HepG2 (cell line): ENCODE results near the gene PLIN5. TPM values are rescaled to one million over a fixed set of nuclear protein-coding genes. Genes with fewer than 3 reads are reported as not detected.

ENCODE experiments used
- ATAC-seq: fragments of 200-7000 bp; cut with Tn5 transposase; 3 replicates; pipeline ENCODE4 v1.9.1; 2020; ENCODE audit warnings: mild to moderate bottlenecking, moderate library complexity
- BruUV-seq: library from RNA; stranded (reverse); fragments of 400-500 nt; replicated peaks from 2 replicates; lab custom pipeline; 2021; lab: Mats Ljungman, UMichigan
- CTCF ChIA-PET: fragments of 300-600 bp; formaldehyde crosslinking; extraction: SDS; loops from one replicate; lab custom pipeline; 2021; ENCODE audit warnings: low total read pairs, inconsistent platforms, low intra/inter-chr PET ratio; lab: Yijun Ruan, JAX
- POLR2A ChIA-PET: fragments of 350-600 bp; sonication (Branson Sonifier 250); formaldehyde crosslinking; loops from one replicate; lab custom pipeline; 2020; ENCODE audit warnings: antibody characterized with exemption, inconsistent platforms; lab: Yijun Ruan, JAX
- DNase-seq: peaks from one replicate; pipeline ENCODE4 v3.0.0-alpha.2; 2015; ENCODE audit warnings: low spot score
- FAIRE-seq: peaks from 3 replicates; lab custom pipeline; 2011; peaks lifted over from hg19 to GRCh38; lab: Jason Lieb, UNC
- H2AFZ ChIP-seq: one replicate; pipeline ENCODE4 v1.6.1; 2011; ENCODE audit warnings: low read length, inconsistent platforms
- H3K27ac ChIP-seq: fragments of 300-600 bp; 3 replicates; pipeline ENCODE4 v1.8.0; 2011; ENCODE audit warnings: mixed run types, mild to moderate bottlenecking, mixed read lengths, low read length, inconsistent platforms; ENCODE audit not compliant: insufficient read depth; ENCODE audit errors: extremely low read length
- H3K27me3 ChIP-seq, 2 experiments: fragments of 200-600 bp in 1 of 2; 2 replicates in 1 of 2; 3 replicates in 1 of 2; pipeline versions ENCODE4 v1.6.0 to v1.8.0; 2011; ENCODE audit warnings: low read length in 2 of 2, mild to moderate bottlenecking in 2 of 2, moderate library complexity in 2 of 2, inconsistent platforms in 1 of 2; ENCODE audit not compliant: insufficient read depth in 2 of 2, control insufficient read depth in 1 of 2
- H3K36me3 ChIP-seq, 2 experiments: fragments of 200-600 bp in 1 of 2; replicated peaks in 1 of 2; 2 replicates in 1 of 2; 3 replicates in 1 of 2; pipeline versions ENCODE4 v1.5.1 to v1.8.0; 2011; ENCODE audit warnings: low read length in 2 of 2, inconsistent platforms in 1 of 2; ENCODE audit not compliant: insufficient read depth in 2 of 2, control insufficient read depth in 1 of 2
- H3K4me1 ChIP-seq: 2 replicates; pipeline ENCODE4 v1.5.1; 2012; ENCODE audit warnings: low read length, inconsistent platforms; ENCODE audit not compliant: insufficient read depth
- H3K4me2 ChIP-seq: 2 replicates; pipeline ENCODE4 v1.6.0; 2011; ENCODE audit warnings: low read depth, low read length, inconsistent platforms
- H3K4me3 ChIP-seq, 3 experiments: fragments of 200-600 bp in 1 of 3; sonication (generic), shearing (Covaris generic) in 1 of 3; replicated peaks in 1 of 3; 2 replicates each; pipeline ENCODE4 v1.5.1; 2011 to 2016; ENCODE audit warnings: low read length in 3 of 3, inconsistent platforms in 2 of 3, low read depth in 2 of 3, mild to moderate bottlenecking in 2 of 3, control low read depth in 1 of 3, mixed read lengths in 1 of 3; ENCODE audit not compliant: insufficient read depth in 1 of 3
- H3K79me2 ChIP-seq: one replicate; pipeline ENCODE4 v1.6.1; 2011; ENCODE audit warnings: low read length, inconsistent platforms; ENCODE audit not compliant: insufficient read depth
- H3K9ac ChIP-seq: 2 replicates; pipeline ENCODE4 v1.6.0; 2011; ENCODE audit warnings: mild to moderate bottlenecking, low read depth, low read length, inconsistent platforms; ENCODE audit not compliant: insufficient read depth
- H3K9me3 ChIP-seq: 2 replicates; pipeline ENCODE4 v1.5.1; 2012; ENCODE audit warnings: mild to moderate bottlenecking, low read length
- H4K20me1 ChIP-seq: 2 replicates; pipeline ENCODE4 v1.6.0; 2011; ENCODE audit warnings: inconsistent platforms, mild to moderate bottlenecking, low read length, moderate library complexity; ENCODE audit not compliant: insufficient read depth
- ARID3A ChIP-seq: IDR thresholded peaks from 2 replicates; pipeline ENCODE4 v1.6.1; 2012; ENCODE audit warnings: low read depth, low read length, improper control_type of control experiment
- CTCF ChIP-seq: sonication (generic); formaldehyde crosslinking; IDR thresholded peaks from 2 replicates; pipeline ENCODE4 v1.5.0; 2020; ENCODE audit warnings: mild to moderate bottlenecking, missing genetic modification reagents, moderate library complexity
- FOSL1 ChIP-seq: sonication (generic); formaldehyde crosslinking; IDR thresholded peaks from 2 replicates; pipeline ENCODE4 v1.9.0; 2021; ENCODE audit warnings: missing genetic modification reagents, borderline replicate concordance
- GTF3A ChIP-seq: sonication (generic); formaldehyde crosslinking; conservative IDR thresholded peaks from 2 replicates; pipeline ENCODE4 v1.4.0; 2020; ENCODE audit warnings: mild to moderate bottlenecking, missing genetic modification reagents
- HNF4A ChIP-seq: sonication (generic); formaldehyde crosslinking; IDR thresholded peaks from 2 replicates; pipeline ENCODE4 v1.4.0; 2020; ENCODE audit warnings: missing genetic modification reagents
- JDP2 ChIP-seq: sonication (generic); formaldehyde crosslinking; IDR thresholded peaks from 2 replicates; pipeline ENCODE4 v1.8.1; 2022; ENCODE audit warnings: missing genetic modification reagents, borderline replicate concordance
- MAX ChIP-seq: IDR thresholded peaks from 2 replicates; pipeline ENCODE4 v1.6.1; 2012; ENCODE audit warnings: inconsistent platforms
- RBFOX2 ChIP-seq: fragments of 200-400 bp; formaldehyde crosslinking; IDR thresholded peaks from 2 replicates; pipeline ENCODE4 v1.6.1; 2017; ENCODE audit warnings: low read depth, mild to moderate bottlenecking, low read length
- SNAPC2 ChIP-seq: sonication (generic); formaldehyde crosslinking; IDR thresholded peaks from 2 replicates; pipeline ENCODE4 v1.8.1; 2022; ENCODE audit warnings: mild to moderate bottlenecking, missing genetic modification reagents
- THAP9 ChIP-seq: sonication (generic); formaldehyde crosslinking; IDR thresholded peaks from 2 replicates; pipeline ENCODE4; 2020; ENCODE audit warnings: missing genetic modification reagents, mild to moderate bottlenecking, borderline replicate concordance
- XRCC5 ChIP-seq: fragments of 200-400 bp; formaldehyde crosslinking; optimal IDR thresholded peaks from 2 replicates; pipeline ENCODE3; 2017; ENCODE audit warnings: mild to moderate bottlenecking, low read length
- ZBTB1 ChIP-seq: sonication (generic); formaldehyde crosslinking; IDR thresholded peaks from 2 replicates; pipeline ENCODE4 v1.4.0; 2020; ENCODE audit warnings: missing genetic modification reagents, borderline replicate concordance
- ZNF224 ChIP-seq: sonication (generic); formaldehyde crosslinking; IDR thresholded peaks from 2 replicates; pipeline ENCODE4 v1.5.0; 2020; ENCODE audit warnings: mild to moderate bottlenecking, missing genetic modification reagents
- ZNF431 ChIP-seq: sonication (generic); formaldehyde crosslinking; IDR thresholded peaks from 2 replicates; pipeline ENCODE4 v1.9.0; 2022; ENCODE audit warnings: missing genetic modification reagents, low read depth, mild to moderate bottlenecking, borderline replicate concordance
- ZNF768 ChIP-seq: sonication (generic); formaldehyde crosslinking; IDR thresholded peaks from 2 replicates; pipeline ENCODE4 v1.4.0; 2020; ENCODE audit warnings: missing genetic modification reagents
- ZNF772 ChIP-seq: sonication (generic); formaldehyde crosslinking; IDR thresholded peaks from 2 replicates; pipeline ENCODE4 v1.5.0; 2020; ENCODE audit warnings: mild to moderate bottlenecking, missing genetic modification reagents
- WGBS: methylation state at CpG from one replicate; pipeline ENCODE4 v1.1.6; 2017; ENCODE audit warnings: low lambda C conversion rate; 5-methylcytosine and 5-hydroxymethylcytosine counted together
- in situ Hi-C: cut with HindIII; loops from 2 replicates; pipeline ENCODE4 v1.10.0; 2017; ENCODE audit warnings: low pct_unique_long_range_greater_than_20kb; ENCODE audit not compliant: extremely low pct_ligation_motif_present
- intact Hi-C: fragments of 100-400 bp; cut with micrococcal nuclease; formaldehyde crosslinking; loops from one replicate; pipeline ENCODE4 v1.10.0; 2022; ENCODE audit not compliant: unreplicated experiment
- polyA plus RNA-seq, 8 experiments: library from polyadenylated mRNA; depleted of rRNA in 3 of 8; stranded (reverse) in 7 of 8; unstranded in 1 of 8; fragments of >200 nt; fragmentation: Illumina TruSeq in 4 of 8; extraction: Trizol in 4 of 8; gene quantifications; 2 replicates each; pipeline versions ENCODE4 v1.2.1 to v1.2.3, GENCODE V29; 2011 to 2016; ENCODE audit warnings: low read depth in 4 of 8, missing spikeins in 1 of 8, mixed read lengths in 1 of 8; ENCODE audit not compliant: insufficient read depth in 1 of 8
- total RNA-seq, 5 experiments: library from RNA; depleted of rRNA; stranded (reverse); fragments of >200 nt; fragmentation: Illumina TruSeq; extraction: Trizol; gene quantifications; 2 replicates each; pipeline ENCODE4 v1.2.3, GENCODE V29; 2016; ENCODE audit warnings: low read depth in 1 of 5

Gene PLIN5
- total and polyA plus RNA-seq, 2 of the 13 experiments (the other 11 are each of a cell fraction or from before 2014, with no cell fraction given): 1.8 to 4.8 TPM

- no peak for DNase-seq
- H3K4me3 ChIP-seq: no peak overlapping the region
- H4K20me1 ChIP-seq: peaks cover 9% of the 10 kb centered on the region; the same call in 1 of the 2 replicates
- no peaks in the 10 kb centered on the region for H3K27me3 ChIP-seq
- H3K9ac ChIP-seq: no peak overlapping the region
- no peak for ATAC-seq
- CTCF ChIA-PET: interaction anchor here (0.8 to 1.1 kb wide), 2 partner anchors 78 to 245 kb away, joined by 3 to 6 read pairs; no protein-coding TSS in a partner anchor
- BruUV-seq: no TSS peak
- in situ Hi-C loops: no loop called here
- POLR2A ChIA-PET: no interaction called here
- H2AFZ ChIP-seq: no peak overlapping the region
- H3K4me2 ChIP-seq: no peak overlapping the region
- intact Hi-C loops: no loop called here
- H3K27ac ChIP-seq: no peak overlapping the region
- H3K36me3 ChIP-seq: peaks cover 25 to 42% of the 10 kb centered on the region in 2 experiments
- H3K4me1 ChIP-seq: no peaks in the 10 kb centered on the region
- H3K9me3 ChIP-seq: no peaks in the 10 kb centered on the region
- FAIRE-seq: no peak
- H3K79me2 ChIP-seq: peaks cover 9% of the 10 kb centered on the region
- 83% methylated on average over 44 of the region's 44 CpGs for WGBS
- TF ChIP-seq CTCF (CRISPR knock-in tag) (peak; percentile 69), MAX (no peak), HNF4A (CRISPR knock-in tag) (no peak), SNAPC2 (CRISPR knock-in tag) (no peak), ZNF431 (CRISPR knock-in tag) (no peak), XRCC5 (peak; percentile 54), GTF3A (CRISPR knock-in tag) (no peak), JDP2 (CRISPR knock-in tag) (no peak), FOSL1 (CRISPR knock-in tag) (no peak), THAP9 (CRISPR knock-in tag) (no peak), ZNF772 (CRISPR knock-in tag) (no peak), RBFOX2 (no peak), ZNF768 (CRISPR knock-in tag) (peak; percentile 10; the same call in 1 of the 2 replicates), ZNF224 (CRISPR knock-in tag) (no peak), ARID3A (0 out of 2 replicates have a peak, but pooled peaks have one; percentile 26), ZBTB1 (CRISPR knock-in tag) (no peak)
These were observed 23.2 kb upstream of the PLIN5 start for GRCh38 chr19:4557971-4558941.
